Astrocyte of the spinal cord (primary cell): ENCODE measurements around the gene NOP9.

Experiments
- DNase-seq: peaks from one replicate; pipeline ENCODE4 v3.0.0; 2011; ENCODE audit warnings: low read depth, low spot score
- H3K4me3 ChIP-seq: 2 replicates; pipeline ENCODE4 v1.5.1; 2011; ENCODE audit warnings: low read depth, mild to moderate bottlenecking, low read length, moderate library complexity
- in situ Hi-C: cut with HindIII; loops from 2 replicates; pipeline ENCODE4 v1.10.0; 2017; ENCODE audit warnings: low sequenced_read_pairs
- TF ChIP-seq, protein P1 (sequence below): IDR thresholded peaks from 2 replicates; pipeline ENCODE4 v1.5.1; 2012; ENCODE audit warnings: low read depth, mild to moderate bottlenecking, low read length, inconsistent platforms

NOP9 gene

DNA sequence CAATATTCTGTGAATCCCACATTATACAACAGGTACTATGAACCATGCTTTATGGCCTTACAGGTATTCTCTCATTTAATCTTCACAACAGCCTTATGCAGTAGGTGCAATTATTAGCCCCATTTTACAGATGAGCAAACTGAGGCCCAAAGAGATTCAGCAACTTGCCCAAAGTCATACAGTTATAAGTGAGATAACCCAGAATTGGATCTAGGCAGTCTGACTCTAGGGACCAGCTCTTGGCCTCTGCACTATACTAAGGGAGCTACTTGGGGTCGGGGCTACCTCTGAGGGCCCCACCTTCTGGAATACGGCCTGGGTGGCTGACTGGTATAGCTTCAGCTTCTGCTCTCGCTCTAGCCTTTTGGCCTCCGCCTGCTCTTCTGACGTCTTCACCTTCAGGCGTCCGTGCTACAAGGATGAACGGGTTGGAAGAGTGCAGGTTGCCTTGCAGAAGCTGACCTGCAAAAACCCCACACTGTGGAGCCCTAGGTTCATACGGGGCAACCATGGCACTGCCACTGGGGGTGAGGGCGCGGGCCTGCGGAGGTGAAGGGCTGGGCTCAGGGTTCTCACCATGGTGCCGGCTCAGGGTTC lies 29.0 kb upstream of the NOP9 start:
- TF ChIP-seq, protein P1, sequence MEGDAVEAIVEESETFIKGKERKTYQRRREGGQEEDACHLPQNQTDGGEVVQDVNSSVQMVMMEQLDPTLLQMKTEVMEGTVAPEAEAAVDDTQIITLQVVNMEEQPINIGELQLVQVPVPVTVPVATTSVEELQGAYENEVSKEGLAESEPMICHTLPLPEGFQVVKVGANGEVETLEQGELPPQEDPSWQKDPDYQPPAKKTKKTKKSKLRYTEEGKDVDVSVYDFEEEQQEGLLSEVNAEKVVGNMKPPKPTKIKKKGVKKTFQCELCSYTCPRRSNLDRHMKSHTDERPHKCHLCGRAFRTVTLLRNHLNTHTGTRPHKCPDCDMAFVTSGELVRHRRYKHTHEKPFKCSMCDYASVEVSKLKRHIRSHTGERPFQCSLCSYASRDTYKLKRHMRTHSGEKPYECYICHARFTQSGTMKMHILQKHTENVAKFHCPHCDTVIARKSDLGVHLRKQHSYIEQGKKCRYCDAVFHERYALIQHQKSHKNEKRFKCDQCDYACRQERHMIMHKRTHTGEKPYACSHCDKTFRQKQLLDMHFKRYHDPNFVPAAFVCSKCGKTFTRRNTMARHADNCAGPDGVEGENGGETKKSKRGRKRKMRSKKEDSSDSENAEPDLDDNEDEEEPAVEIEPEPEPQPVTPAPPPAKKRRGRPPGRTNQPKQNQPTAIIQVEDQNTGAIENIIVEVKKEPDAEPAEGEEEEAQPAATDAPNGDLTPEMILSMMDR: no peak
- no peak for DNase-seq
- in situ Hi-C loops: no loop called here
- H3K4me3 ChIP-seq: peak overlapping the region; percentile 93

DNA sequence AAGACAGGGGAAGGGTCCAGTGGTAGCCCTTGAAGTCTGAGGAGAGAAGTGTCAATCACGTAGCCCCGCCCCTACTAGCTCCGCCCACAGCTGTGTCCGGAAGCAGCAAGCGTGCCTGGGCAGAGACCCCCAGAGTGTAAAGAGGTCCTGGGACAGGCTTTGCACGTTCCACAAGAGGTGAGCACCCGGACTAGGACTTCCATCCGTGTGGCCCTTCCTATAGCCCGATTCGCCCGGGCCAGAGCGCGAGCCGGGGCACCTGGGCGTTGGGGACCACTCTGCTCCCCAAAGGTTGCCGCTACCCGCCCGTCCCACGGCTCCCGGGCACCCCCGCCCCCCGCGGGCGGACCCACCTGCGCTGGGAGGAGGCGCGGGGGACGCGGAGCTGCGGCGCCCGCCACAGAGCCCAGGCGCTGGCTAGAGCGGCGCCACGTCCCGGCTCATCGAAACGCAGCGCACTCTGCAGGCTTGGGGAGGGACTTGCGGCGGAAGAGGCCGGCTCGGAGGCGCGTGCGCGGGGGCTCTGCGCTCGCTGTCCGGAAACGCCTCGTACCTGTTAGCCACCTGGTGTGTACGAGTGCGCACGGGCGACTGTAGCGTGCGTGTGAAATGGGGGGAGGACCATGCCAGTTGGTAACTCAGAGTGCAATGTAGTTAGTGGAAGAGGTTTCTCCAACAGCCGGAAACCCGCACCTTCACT lies 28.4 kb upstream of the NOP9 start, which contains the start of gene RABGGTA:
Gene RABGGTA (minus strand): TSS at position 464 of the 700 bp plus-strand sequence. CDS start 482 bp downstream, outside the sequence.
- TF ChIP-seq, protein P1: peak; percentile 73
- in situ Hi-C loops: no loop called here
- peak within 1 kb of the TSS; percentile 93 for H3K4me3 ChIP-seq
- DNase-seq: peak; percentile 86

GRCh38 chr14:24271834-24272263 lies 27.8 kb upstream of the NOP9 start:
- H3K4me3 ChIP-seq: peak overlapping the region; percentile 93
- TF ChIP-seq, protein P1: no peak
- in situ Hi-C loops: no loop called here

GRCh38 chr14:24272467-24272866 lies 27.2 kb upstream of the NOP9 start:
- TF ChIP-seq, protein P1: no peak
- DNase-seq: no peak
- no peak overlapping the region for H3K4me3 ChIP-seq
- in situ Hi-C loops: no loop called here

More at GRCh38 chr14:24271834-24272263, 27.8 kb upstream of the NOP9 start:
- DNase-seq: no peak

- TF ChIP-seq, protein P1: no peak
- in situ Hi-C loops: no loop called here
- H3K4me3 ChIP-seq: no peak overlapping the region
- DNase-seq: no peak
Observed at GRCh38 chr14:24273422-24273998, 26.1 kb upstream of the NOP9 start.

GRCh38 chr14:24274101-24274543 lies 25.5 kb upstream of the NOP9 start:
- in situ Hi-C loops: no loop called here
- no peak for DNase-seq
- TF ChIP-seq, protein P1: no peak
- H3K4me3 ChIP-seq: no peak overlapping the region
